Muscle of leg (tissue), 11 donors: ENCODE measurements around the gene RHCG. TPM values are rescaled to one million over a fixed set of nuclear protein-coding genes. Genes with fewer than 3 reads are reported as not detected.
"Not testable (repeated sequence)": the region's sequence is repeated elsewhere in the genome, so short reads cannot be mapped to it uniquely, and the experiment has no call there.

Source experiments
- DNase-seq: peaks from one replicate; pipeline ENCODE4 v3.0.0; 2013
- H3K27ac ChIP-seq: one replicate; pipeline ENCODE4 v1.5.1; 2013; ENCODE audit warnings: mild to moderate bottlenecking, low read length, control low read depth
- H3K27me3 ChIP-seq: one replicate; pipeline ENCODE4 v1.6.1; 2013; ENCODE audit warnings: low read length; ENCODE audit not compliant: control insufficient read depth, insufficient read depth
- H3K36me3 ChIP-seq: one replicate; pipeline ENCODE4 v1.6.1; 2013; ENCODE audit warnings: low read length; ENCODE audit not compliant: control insufficient read depth, insufficient read depth
- H3K4me1 ChIP-seq: one replicate; pipeline ENCODE4 v1.6.1; 2013; ENCODE audit warnings: low read length; ENCODE audit not compliant: control insufficient read depth, insufficient read depth
- H3K4me3 ChIP-seq: one replicate; pipeline ENCODE4 v1.5.1; 2013; ENCODE audit warnings: low read length, control low read depth
- H3K9me3 ChIP-seq: replicated peaks from 2 replicates; pipeline ENCODE4 v1.6.1; 2013; ENCODE audit warnings: low read depth, low read length; ENCODE audit not compliant: control insufficient read depth
- WGBS: methylation state at CpG from one replicate; pipeline ENCODE4 v1.1.5; 2013; ENCODE audit warnings: missing lambda C conversion rate; ENCODE audit not compliant: insufficient coverage; 5-methylcytosine and 5-hydroxymethylcytosine counted together
- polyA plus RNA-seq, 8 donors: library from polyadenylated mRNA; unstranded; fragments of 120-200 nt; gene quantifications; one replicate each; pipeline versions ENCODE4 v1.2.1 to v1.2.3, GENCODE V29; 2013; ENCODE audit warnings: inconsistent platforms in 1 of 8, low replicate concordance in 1 of 8; ENCODE audit not compliant: insufficient read length in 8 of 8, insufficient read depth in 1 of 8
- total RNA-seq: library from RNA; stranded (reverse); fragments of 120-200 nt; gene quantifications from one replicate; pipeline ENCODE4 v1.2.4, GENCODE V29; 2013

RHCG gene
- total and polyA plus RNA-seq, 9 donors, result 0.18 to 0.93 TPM; not detected in 7

DNA sequence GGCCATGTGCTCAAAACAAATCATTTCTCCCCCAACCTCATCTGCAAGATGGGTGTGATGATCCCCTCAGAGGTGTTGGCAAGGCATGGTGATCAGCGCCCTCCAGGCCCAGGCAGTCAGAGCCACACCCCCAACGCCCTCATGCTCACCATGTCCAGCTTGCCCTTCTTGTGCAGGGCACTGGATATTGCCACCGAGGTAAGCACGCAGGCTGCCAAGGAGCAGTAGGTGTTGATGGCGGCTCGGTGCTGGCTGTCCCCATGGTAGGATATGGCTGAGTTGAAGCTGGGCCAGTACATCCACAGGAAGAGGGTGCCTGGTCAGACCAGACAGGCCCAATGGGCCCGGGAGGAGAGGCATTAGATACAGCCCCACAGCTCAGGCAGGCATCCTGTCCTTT lies 17.2 kb downstream of the RHCG start:
- no peak overlapping the region for H3K27ac ChIP-seq
- 91% methylated on average over 4 of the region's 7 CpGs for WGBS
- H3K36me3 ChIP-seq, result no peaks in the 10 kb centered on the region
- no peak overlapping the region for H3K4me3 ChIP-seq
- no peaks in the 10 kb centered on the region for H3K4me1 ChIP-seq
- DNase-seq, result no peak
- no peaks in the 10 kb centered on the region for H3K9me3 ChIP-seq
- peaks cover 14% of the 10 kb centered on the region for H3K27me3 ChIP-seq

DNA sequence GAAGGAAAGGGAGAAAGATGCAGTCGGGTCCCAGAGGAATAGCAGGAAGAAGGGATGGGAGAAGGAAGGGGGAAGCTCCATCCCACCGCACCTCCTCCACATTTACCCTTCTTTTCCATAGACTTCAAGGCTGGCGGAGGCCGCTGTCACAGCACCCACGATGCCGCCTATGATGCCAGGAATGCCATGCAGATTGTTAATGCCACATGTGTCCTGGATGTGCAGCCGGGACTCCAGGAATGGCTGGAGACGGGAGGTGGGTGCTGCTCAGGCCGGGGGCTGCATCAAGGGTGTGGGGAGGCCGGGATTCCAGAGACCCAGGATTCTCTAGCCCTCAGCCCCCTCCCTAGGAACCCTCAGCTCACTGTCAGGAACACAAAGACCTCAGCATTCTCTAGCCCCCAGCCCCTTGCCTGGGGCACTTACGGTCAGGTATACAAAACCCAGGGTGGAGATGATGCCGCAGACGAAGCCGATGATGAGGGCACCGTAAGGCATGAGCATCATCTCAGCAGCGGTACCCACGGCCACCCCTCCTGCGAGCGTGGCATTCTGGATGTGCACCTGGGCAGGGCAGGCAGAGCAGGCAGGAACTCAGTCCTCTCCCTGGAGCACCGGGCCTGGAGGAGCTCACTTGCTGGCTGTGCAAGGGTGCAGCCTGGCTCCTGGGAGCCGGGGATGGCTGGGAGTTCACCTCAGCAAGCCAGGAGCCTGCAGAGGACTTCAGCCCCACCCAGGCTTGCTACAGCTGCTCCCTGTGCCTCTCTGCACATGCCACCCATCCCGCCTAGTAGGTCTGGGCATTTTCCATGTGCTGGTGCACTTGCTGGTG lies 18.8 kb downstream of the RHCG start:
- Histone ChIP-seq H3K4me1 (no peaks in the 10 kb centered on the region), H3K9me3 (no peaks in the 10 kb centered on the region), H3K27ac (no peak overlapping the region), H3K36me3 (no peaks in the 10 kb centered on the region), H3K4me3 (no peak overlapping the region), H3K27me3 (peaks cover 13% of the 10 kb centered on the region)
- WGBS, result 81% methylated on average over 17 of the region's 22 CpGs
- DNase-seq, result no peak

DNA sequence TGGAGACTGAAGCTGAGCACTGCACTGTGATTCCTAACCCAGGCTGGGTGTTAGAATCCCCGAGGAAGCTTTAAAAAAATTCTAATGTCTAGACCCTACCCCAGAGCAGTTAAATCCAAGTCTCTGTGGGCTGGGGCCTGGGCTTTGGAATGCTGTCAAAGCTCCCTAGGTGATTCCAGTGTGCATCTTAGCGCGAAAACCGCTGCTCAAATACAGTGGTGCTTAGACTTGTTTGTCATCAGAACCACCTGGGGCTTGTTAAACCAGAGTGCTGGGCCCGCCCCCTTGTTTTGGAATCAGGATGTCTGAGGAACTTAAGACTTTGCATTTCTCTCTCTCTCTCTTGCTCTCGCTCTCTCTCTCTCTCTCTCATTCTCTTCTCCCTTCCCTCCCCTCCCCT lies 20.7 kb downstream of the RHCG start:
- Histone ChIP-seq H3K9me3 (no peaks in the 10 kb centered on the region), H3K27ac (no peak overlapping the region), H3K36me3 (no peaks in the 10 kb centered on the region), H3K4me1 (no peaks in the 10 kb centered on the region), H3K4me3 (no peak overlapping the region), H3K27me3 (peaks cover 24% of the 10 kb centered on the region)
- DNase-seq, result no peak
- 27% methylated on average over 2 of the region's 6 CpGs for WGBS

DNA sequence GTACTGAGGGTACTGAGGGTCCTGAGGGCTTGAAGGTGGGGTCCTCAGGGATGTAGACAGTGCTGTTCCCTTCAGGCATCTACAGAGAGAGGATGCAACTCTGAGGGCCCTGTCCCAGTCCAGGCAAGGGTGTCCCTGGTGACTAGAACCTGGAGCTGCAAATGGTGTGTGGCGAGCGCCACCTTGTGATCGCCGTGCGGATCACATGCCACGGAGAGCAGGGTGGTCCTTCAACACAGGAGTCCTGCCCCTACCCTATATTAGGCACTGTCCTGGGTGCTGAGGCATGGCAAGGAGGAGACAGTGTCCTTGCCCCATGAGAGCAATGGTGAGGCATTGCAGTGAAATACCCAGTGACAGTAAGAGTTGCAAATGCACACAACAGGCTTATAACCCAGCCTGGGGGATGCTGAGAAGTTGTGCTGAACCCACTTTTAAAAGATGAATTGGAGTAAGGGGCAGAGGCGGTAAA lies 23.6 kb downstream of the RHCG start:
- H3K36me3 ChIP-seq, result no peaks in the 10 kb centered on the region
- H3K9me3 ChIP-seq, result no peaks in the 10 kb centered on the region
- no peak overlapping the region for H3K4me3 ChIP-seq
- WGBS, result 75% methylated on average over 1 of the region's 7 CpGs
- peak; percentile 11 for DNase-seq
- no peak overlapping the region for H3K27ac ChIP-seq
- H3K27me3 ChIP-seq, result peaks cover 35% of the 10 kb centered on the region
- H3K4me1 ChIP-seq, result no peaks in the 10 kb centered on the region

DNA sequence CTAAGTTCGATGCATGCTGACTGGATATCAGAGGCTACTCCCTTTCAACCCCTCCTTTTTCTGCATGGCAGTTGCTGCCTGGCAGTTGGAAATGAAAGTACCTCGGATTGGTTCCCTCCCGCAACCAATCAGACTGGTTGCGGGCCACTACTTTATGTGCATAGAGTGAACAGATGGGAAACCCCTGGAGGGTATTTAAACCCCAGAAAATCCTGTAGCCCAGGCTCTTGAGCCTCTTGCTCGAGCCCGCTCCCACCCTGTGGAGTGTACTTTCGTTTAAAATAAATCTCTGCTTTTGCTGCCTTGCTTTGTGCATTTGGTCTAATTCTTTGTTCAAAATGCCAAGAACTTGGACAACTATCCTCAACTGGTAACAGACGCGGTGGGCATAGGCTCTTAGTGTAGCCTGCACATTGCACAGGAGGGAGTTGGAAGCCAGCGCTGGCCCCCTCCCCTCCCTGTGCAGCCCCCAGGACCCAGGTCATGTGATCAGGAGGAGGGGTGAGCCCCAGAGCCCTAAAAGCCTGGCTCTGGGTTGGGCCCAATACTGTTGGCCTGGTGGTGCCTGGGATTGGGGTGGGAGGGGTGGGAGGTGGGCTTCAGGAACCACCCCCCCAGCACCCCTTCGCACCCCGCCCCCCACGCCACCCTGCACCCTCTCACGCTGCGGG lies 26.8 kb downstream of the RHCG start:
- Histone ChIP-seq H3K4me1 (no peaks in the 10 kb centered on the region), H3K9me3 (no peaks in the 10 kb centered on the region), H3K27me3 (peaks cover 27% of the 10 kb centered on the region), H3K27ac (no peak overlapping the region), H3K36me3 (no peaks in the 10 kb centered on the region), H3K4me3 (no peak overlapping the region)
- WGBS, result 48% methylated on average over 3 of the region's 15 CpGs
- no peak for DNase-seq

DNA sequence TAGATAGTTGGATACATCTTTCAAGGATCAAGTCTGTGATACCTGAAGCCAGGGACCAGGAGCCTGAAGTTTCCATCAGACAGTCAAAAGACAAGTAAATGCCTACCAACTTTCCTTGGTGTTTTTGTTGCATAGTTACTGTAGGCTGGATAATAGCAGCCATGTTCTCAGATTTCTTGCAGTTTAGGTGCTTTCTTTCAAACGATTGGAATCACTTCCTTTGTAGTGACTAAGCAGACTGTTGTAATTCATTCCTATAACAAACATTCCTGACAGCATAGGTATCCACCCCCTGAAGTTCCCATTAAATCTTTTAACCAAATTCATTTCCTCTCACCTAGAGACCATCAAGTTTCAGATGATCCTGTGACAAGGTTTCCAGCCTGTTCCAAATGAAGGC lies 27.6 kb downstream of the RHCG start:
- not testable (repeated sequence) for H3K4me3 ChIP-seq, H3K4me1 ChIP-seq, DNase-seq, H3K36me3 ChIP-seq, H3K27ac ChIP-seq, H3K9me3 ChIP-seq
- H3K27me3 ChIP-seq, result peaks cover 27% of the 10 kb centered on the region
- WGBS, result no CpG with 5 or more reads among the region's 1 CpG

DNA sequence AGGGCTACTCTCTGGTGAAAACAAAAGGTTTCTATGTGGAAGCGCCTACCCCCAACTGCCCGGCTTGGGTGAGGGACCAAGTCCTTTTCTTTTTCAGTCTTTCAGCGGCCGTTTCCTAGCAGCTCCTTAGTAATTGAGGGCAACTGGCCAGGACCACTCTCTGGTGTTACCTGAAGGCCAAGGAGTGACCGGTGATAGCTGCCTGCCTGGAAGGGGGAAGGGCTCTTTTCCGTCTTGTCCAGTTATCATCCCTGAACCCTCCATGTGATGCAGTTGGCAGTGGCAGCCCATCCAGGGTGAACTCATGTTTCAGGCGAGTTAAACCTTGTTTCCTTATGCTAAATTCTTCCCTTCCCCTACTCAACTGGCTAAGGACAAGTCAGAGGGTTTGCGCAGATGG lies 33.3 kb downstream of the RHCG start:
- no peaks in the 10 kb centered on the region for H3K4me1 ChIP-seq
- no peak for DNase-seq
- no peak overlapping the region for H3K27ac ChIP-seq
- no peaks in the 10 kb centered on the region for H3K9me3 ChIP-seq
- H3K4me3 ChIP-seq, result no peak overlapping the region
- peaks cover 17% of the 10 kb centered on the region for H3K27me3 ChIP-seq
- H3K36me3 ChIP-seq, result no peaks in the 10 kb centered on the region
- WGBS, result 79% methylated on average over 4 of the region's 8 CpGs

DNA sequence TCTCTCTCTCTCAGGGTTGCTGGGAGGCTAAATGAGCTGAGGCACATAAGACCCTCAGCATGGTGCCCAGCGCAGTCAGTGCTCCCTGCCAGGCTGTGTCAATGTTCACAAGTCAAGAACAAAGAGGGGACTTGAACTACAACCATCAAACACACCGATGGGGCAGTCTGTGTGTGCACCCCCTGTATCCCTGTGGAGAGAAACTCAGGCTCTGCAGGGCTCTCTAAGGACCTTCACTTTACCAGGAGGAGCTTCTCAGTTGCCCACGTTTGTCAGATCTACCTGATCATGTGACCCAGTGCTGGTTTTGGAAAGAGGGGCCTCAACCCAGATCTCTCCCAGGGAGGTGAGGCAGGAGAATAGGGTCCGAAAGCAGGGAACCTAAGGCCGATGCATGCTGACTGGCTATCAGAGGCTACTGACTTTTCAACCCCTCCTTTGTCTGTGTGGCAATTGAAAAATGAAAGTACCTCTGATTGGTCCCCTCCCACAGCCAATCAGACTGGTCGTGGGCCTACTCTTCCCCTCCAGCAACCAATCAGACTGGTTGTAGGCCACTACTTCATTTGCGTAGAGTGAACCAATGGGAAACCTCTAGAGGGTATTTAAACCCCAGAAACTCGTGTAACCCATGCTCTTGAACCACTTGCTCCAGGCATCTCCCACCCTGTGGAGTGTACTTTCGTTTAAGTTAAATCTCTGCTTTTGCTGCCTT lies 34.0 kb downstream of the RHCG start:
- WGBS, result 66% methylated on average over 5 of the region's 9 CpGs
- DNase-seq, result no peak
- H3K9me3 ChIP-seq, result no peaks in the 10 kb centered on the region
- H3K27ac ChIP-seq, result no peak overlapping the region
- H3K36me3 ChIP-seq, result no peaks in the 10 kb centered on the region
- H3K4me1 ChIP-seq, result no peaks in the 10 kb centered on the region
- H3K4me3 ChIP-seq, result no peak overlapping the region
- H3K27me3 ChIP-seq, result peaks cover 17% of the 10 kb centered on the region

DNA sequence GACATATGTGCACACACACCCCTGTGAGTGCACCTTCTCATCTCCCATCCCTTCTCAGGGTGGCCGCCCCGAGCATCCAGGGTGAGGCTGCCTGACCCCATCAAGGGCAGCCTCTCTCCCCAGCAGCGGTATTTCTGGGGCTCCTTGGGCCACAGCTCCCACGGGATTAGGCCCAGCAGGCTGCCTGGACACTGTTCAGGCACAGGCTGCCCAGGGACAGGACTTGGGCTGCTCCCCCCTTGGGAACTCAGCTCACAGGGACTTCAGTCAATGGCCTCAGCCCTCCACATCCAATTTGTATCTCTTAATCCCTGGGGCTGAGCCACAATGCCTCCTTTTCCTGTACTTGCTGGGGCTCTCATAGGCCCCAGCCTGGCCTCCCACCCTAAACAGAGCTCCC lies 35.0 kb downstream of the RHCG start:
- H3K9me3 ChIP-seq, result peaks cover 3% of the 10 kb centered on the region
- H3K4me3 ChIP-seq, result no peak overlapping the region
- H3K27me3 ChIP-seq, result peaks cover 17% of the 10 kb centered on the region
- no peaks in the 10 kb centered on the region for H3K36me3 ChIP-seq
- H3K4me1 ChIP-seq, result no peaks in the 10 kb centered on the region
- no peak for DNase-seq
- WGBS, result 64% methylated on average over 4 of the region's 4 CpGs
- no peak overlapping the region for H3K27ac ChIP-seq

DNA sequence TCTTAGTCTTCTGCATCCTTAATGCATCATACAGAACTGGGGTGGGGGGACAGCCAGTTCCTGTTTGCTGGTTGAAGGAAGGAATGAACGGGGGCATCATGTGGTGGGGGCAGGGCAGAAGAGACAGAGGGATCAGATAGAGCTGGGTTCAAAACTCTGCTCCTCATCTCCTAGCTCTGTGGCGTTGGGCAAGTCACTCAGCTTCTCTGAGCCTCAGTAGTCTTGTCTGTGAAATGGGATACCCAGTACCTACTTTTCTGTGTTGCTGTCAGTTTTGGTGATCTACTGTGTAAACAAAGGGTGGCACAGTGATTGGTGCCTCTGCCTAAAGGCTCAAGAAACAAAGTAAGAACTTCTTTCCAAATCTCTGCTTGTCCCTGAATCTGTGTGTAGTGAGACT lies 36.3 kb downstream of the RHCG start:
- Histone ChIP-seq H3K4me1 (no peaks in the 10 kb centered on the region), H3K9me3 (peaks cover 3% of the 10 kb centered on the region), H3K27ac (no peak overlapping the region), H3K36me3 (no peaks in the 10 kb centered on the region), H3K27me3 (peaks cover 17% of the 10 kb centered on the region), H3K4me3 (no peak overlapping the region)
- WGBS, result 60% methylated on average over 1 of the region's 2 CpGs
- DNase-seq, result no peak
